ENCODE measurements around the gene XRCC5. TPM values are rescaled to one million over a fixed set of nuclear protein-coding genes. Genes with fewer than 3 reads are reported as not detected.

XRCC5 gene
- total RNA-seq, 1 donor from 2014 or later, result 807 TPM

DNA sequence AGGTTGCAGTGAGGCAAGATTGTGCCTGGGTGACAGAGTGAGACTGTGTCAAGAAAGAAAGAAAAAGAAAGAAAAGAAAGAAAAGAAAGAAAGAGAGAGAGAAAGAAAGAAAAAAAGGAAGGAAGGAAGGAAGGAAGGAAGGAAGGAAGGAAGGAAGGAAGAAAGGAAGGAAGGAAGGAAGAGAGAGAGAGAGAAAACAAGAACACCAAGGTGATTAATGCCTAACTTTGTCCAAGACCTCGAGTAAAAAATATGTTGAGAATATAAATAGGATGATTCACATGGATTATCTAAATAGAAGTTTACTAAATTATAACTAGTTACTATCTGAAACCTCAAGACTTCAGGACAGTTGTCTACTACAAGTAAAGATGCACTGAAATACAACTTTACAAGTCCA, 34.8 kb upstream of the XRCC5 start:
- DNase-seq (ENCODE audit: low spot score), result no peak
- H3K4me3 ChIP-seq, result no peak overlapping the region
- no peak overlapping the region for H3K4me2 ChIP-seq
- H3K4me1 Mint-ChIP-seq, result peaks cover 3% of the 10 kb centered on the region
- no peak overlapping the region for H3K27ac Mint-ChIP-seq
- no peak overlapping the region for H3K9ac ChIP-seq
- H3K79me2 ChIP-seq (ENCODE audit: low read depth), result peaks cover 8% of the 10 kb centered on the region
- peaks cover 8% of the 10 kb centered on the region for H3K36me3 ChIP-seq
- H3F3A ChIP-seq (ENCODE audit: low read depth), result peaks cover 7% of the 10 kb centered on the region
- no peaks in the 10 kb centered on the region for H3K9me3 Mint-ChIP-seq
- H3K27ac ChIP-seq, result no peak overlapping the region
- H4K20me1 ChIP-seq (ENCODE audit: low read depth), result peaks cover 7% of the 10 kb centered on the region
- no peak overlapping the region for H3K4me3 Mint-ChIP-seq
- no peaks in the 10 kb centered on the region for H3K27me3 Mint-ChIP-seq (ENCODE audit: insufficient read depth, low read depth)
- no peaks in the 10 kb centered on the region for H3K27me3 ChIP-seq
- H3K36me3 Mint-ChIP-seq, result peaks cover 2% of the 10 kb centered on the region
- H3K4me1 ChIP-seq, result no peaks in the 10 kb centered on the region
- TF ChIP-seq CTCF (IDR thresholded peaks at IDR 0.05) (no peak), EZH2 (IDR thresholded peaks at IDR 0.05) (no peak), EZH2phosphoT487 (IDR thresholded peaks at IDR 0.05) (no peak)
- H3K9me3 ChIP-seq (ENCODE audit: low read depth), result no peaks in the 10 kb centered on the region
- no peak overlapping the region for H2AFZ ChIP-seq (replicated peaks)

- Histone ChIP-seq H3K27me3 (no peaks in the 10 kb centered on the region), H4K20me1 (ENCODE audit: low read depth) (peaks cover 7% of the 10 kb centered on the region), H2AFZ (replicated peaks) (no peak overlapping the region), H3F3A (ENCODE audit: low read depth) (peaks cover 7% of the 10 kb centered on the region), H3K9me3 (ENCODE audit: low read depth) (no peaks in the 10 kb centered on the region), H3K79me2 (ENCODE audit: low read depth) (peaks cover 11% of the 10 kb centered on the region), H3K4me1 (no peaks in the 10 kb centered on the region), H3K9ac (no peak overlapping the region), H3K27ac (no peak overlapping the region), H3K4me3 (no peak overlapping the region), H3K36me3 (peaks cover 8% of the 10 kb centered on the region), H3K4me2 (no peak overlapping the region)
- Mint-ChIP-seq H3K27ac (no peak overlapping the region), H3K36me3 (peaks cover 1% of the 10 kb centered on the region), H3K4me1 (peaks cover 3% of the 10 kb centered on the region), H3K9me3 (no peaks in the 10 kb centered on the region), H3K27me3 (ENCODE audit: insufficient read depth, low read depth) (no peaks in the 10 kb centered on the region), H3K4me3 (no peak overlapping the region)
- TF ChIP-seq EZH2 (IDR thresholded peaks at IDR 0.05) (no peak), CTCF (IDR thresholded peaks at IDR 0.05) (no peak), EZH2phosphoT487 (IDR thresholded peaks at IDR 0.05) (no peak)
- no peak for DNase-seq (ENCODE audit: low spot score)
Measured at GRCh38 chr2:216074794-216075193, 34.4 kb upstream of the XRCC5 start.

- no peak overlapping the region for H3K27ac ChIP-seq
Measured at GRCh38 chr2:216075510-216076485, 33.4 kb upstream of the XRCC5 start.

More at GRCh38 chr2:216075510-216076485, 33.4 kb upstream of the XRCC5 start:
- Histone ChIP-seq H3K4me1 (peaks cover 5% of the 10 kb centered on the region), H3K79me2 (ENCODE audit: low read depth) (peaks cover 22% of the 10 kb centered on the region), H3K27me3 (no peaks in the 10 kb centered on the region), H4K20me1 (ENCODE audit: low read depth) (peaks cover 7% of the 10 kb centered on the region), H3K9ac (no peak overlapping the region), H3K36me3 (peaks cover 8% of the 10 kb centered on the region), H3K4me3 (no peak overlapping the region), H3F3A (ENCODE audit: low read depth) (peaks cover 7% of the 10 kb centered on the region), H2AFZ (replicated peaks) (no peak overlapping the region), H3K4me2 (no peak overlapping the region), H3K9me3 (ENCODE audit: low read depth) (no peaks in the 10 kb centered on the region)
- no peak for DNase-seq (ENCODE audit: low spot score)
- no peaks in the 10 kb centered on the region for H3K27me3 Mint-ChIP-seq (ENCODE audit: insufficient read depth, low read depth)
- peaks cover 7% of the 10 kb centered on the region for H3K4me1 Mint-ChIP-seq
- H3K36me3 Mint-ChIP-seq, result peaks cover 1% of the 10 kb centered on the region
- no peak overlapping the region for H3K27ac Mint-ChIP-seq
- H3K4me3 Mint-ChIP-seq, result no peak overlapping the region
- TF ChIP-seq CTCF (IDR thresholded peaks at IDR 0.05), result no peak
- no peaks in the 10 kb centered on the region for H3K9me3 Mint-ChIP-seq

Data from neural progenitor cell (in vitro differentiated cells).